Measurements from ENCODE around the gene IGFN1.

IGFN1 gene

DNA sequence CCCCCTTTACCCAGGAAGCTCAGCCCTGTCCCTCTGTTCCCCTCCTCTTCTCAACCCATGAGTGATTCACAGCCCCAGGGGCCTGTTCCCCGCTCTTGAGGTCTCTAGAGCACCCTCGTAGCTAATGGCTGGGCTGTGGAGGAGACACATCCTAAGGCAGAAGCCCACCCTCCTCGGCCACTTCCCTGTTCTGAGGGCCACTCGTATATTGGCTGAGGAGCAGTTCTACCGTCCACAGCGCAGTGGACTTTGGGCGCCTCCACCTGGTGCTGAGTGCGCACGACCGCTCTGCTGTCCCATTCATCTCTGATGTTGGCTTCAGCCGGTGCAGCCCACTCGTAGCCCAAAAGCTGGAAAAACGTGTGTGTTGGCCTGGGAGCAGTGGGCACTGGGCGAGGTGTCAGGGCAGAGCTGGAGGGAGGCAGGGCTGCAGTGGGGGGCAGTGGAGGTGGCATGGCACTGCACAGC is 68.2 kb downstream of the IGFN1 start:
- no peak for DNase-seq
- CTCF ChIA-PET = interaction anchor here (1.4 to 1.9 kb wide), 2 partner anchors 102 to 150 kb away, joined by 3 to 8 read pairs; no protein-coding TSS in a partner anchor
- H3K27me3 Mint-ChIP-seq = peaks cover 6% of the 10 kb centered on the region

DNA sequence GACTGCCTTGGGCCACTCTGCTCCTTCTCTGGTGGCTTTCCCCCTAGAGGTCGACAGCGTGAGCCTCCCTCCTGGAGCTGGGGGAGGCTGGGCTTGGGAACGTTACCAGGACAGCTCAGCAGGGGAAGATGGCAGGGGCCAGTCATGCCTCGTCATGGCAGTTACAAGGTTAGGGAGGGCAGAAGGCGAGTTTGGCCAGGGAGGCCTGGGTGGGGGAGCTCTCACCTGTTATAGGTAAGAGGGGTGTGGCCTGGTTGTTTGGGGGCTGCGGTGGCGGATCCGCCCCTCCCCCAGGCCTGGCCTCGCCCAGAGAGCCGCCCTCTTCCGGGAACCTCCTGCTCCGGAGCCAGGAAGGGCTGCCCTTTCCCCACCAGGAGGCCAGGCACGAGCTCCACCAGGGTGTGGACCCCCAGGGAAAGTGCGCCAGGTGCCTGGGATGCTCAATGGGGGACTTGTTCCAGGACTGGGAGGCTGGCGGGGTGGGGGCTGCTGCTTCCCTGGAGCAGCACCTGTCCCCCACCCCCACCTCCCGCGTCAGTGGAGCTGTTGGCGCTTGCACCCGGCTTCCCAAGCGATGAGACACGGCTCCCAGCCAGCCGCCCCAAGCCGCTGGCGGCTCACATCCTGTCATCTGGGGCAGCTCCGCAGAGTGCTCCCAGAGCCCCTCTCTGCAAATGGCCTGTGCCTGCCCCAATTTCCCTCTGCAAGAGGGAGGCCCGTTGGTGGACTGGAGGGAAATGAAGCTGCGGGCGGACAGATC is 69.0 kb downstream of the IGFN1 start:
- CTCF ChIA-PET = interaction anchor here (1.4 to 1.9 kb wide), 2 partner anchors 101 to 150 kb away, joined by 3 to 8 read pairs; no protein-coding TSS in a partner anchor
- H3K27me3 Mint-ChIP-seq = peaks cover 14% of the 10 kb centered on the region
- DNase-seq = no peak
- no peak overlapping the region for H3K27ac Mint-ChIP-seq
- no peaks in the 10 kb centered on the region for H3K36me3 Mint-ChIP-seq
- no peaks in the 10 kb centered on the region for H3K9me3 Mint-ChIP-seq
- peaks cover 2% of the 10 kb centered on the region for H3K4me1 Mint-ChIP-seq
- H3K4me3 Mint-ChIP-seq = no peak overlapping the region

More for the DNA sequence above, 68.2 kb downstream of the IGFN1 start:
- no peak overlapping the region for H3K27ac Mint-ChIP-seq
- H3K36me3 Mint-ChIP-seq = no peaks in the 10 kb centered on the region
- H3K9me3 Mint-ChIP-seq = no peaks in the 10 kb centered on the region
- peaks cover 2% of the 10 kb centered on the region for H3K4me1 Mint-ChIP-seq
- no peak overlapping the region for H3K4me3 Mint-ChIP-seq

DNA sequence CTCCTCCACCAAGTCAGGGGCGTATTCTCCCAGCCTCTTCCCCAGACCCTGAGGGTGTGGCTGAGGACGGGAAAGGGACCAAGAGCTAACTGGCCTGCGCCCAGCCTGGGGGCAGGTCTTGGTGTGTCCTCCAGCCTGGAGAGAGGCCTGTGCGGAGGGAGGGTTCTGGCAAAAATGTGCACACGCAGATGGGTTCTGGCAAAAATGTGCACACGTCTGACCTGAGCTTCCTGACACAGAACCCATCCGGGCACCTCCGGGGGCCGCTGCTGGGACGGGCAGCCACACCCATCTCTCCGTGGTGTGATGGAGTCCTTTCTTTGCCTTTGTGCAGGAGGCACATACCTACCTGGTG is 69.6 kb downstream of the IGFN1 start:
- CTCF ChIA-PET = interaction anchor here (1.9 kb wide), 1 partner anchor 101 kb away, joined by 8 read pairs; no protein-coding TSS in a partner anchor
- no peaks in the 10 kb centered on the region for H3K36me3 Mint-ChIP-seq
- no peak for DNase-seq
- no peaks in the 10 kb centered on the region for H3K9me3 Mint-ChIP-seq
- H3K27ac Mint-ChIP-seq = no peak overlapping the region
- no peak overlapping the region for H3K4me3 Mint-ChIP-seq
- peaks cover 2% of the 10 kb centered on the region for H3K4me1 Mint-ChIP-seq
- peaks cover 15% of the 10 kb centered on the region for H3K27me3 Mint-ChIP-seq

GRCh38 chr1:201260648-201261311 is 70.2 kb downstream of the IGFN1 start:
- H3K27me3 Mint-ChIP-seq = peaks cover 15% of the 10 kb centered on the region
- H3K9me3 Mint-ChIP-seq = no peaks in the 10 kb centered on the region
- no peaks in the 10 kb centered on the region for H3K36me3 Mint-ChIP-seq
- H3K4me3 Mint-ChIP-seq = no peak overlapping the region
- DNase-seq = no peak
- peaks cover 2% of the 10 kb centered on the region for H3K4me1 Mint-ChIP-seq
- CTCF ChIA-PET = no interaction called here
- no peak overlapping the region for H3K27ac Mint-ChIP-seq

GRCh38 chr1:201261771-201262547 is 71.3 kb downstream of the IGFN1 start:
- Mint-ChIP-seq H3K4me1 (peaks cover 2% of the 10 kb centered on the region), H3K27ac (no peak overlapping the region), H3K9me3 (no peaks in the 10 kb centered on the region), H3K36me3 (no peaks in the 10 kb centered on the region), H3K4me3 (no peak overlapping the region), H3K27me3 (peaks cover 19% of the 10 kb centered on the region)
- CTCF ChIA-PET = no interaction called here
- DNase-seq = no peak

- no peak for DNase-seq
- CTCF ChIA-PET = interaction anchor here (0.5 to 0.9 kb wide), 2 partner anchors 71 to 99 kb away, joined by 3 read pairs; no protein-coding TSS in a partner anchor
- Mint-ChIP-seq H3K27ac (no peak overlapping the region), H3K36me3 (no peaks in the 10 kb centered on the region), H3K4me1 (peaks cover 2% of the 10 kb centered on the region), H3K27me3 (peaks cover 19% of the 10 kb centered on the region), H3K4me3 (no peak overlapping the region), H3K9me3 (no peaks in the 10 kb centered on the region)
Measured at GRCh38 chr1:201262963-201263608, 72.5 kb downstream of the IGFN1 start.

- no peaks in the 10 kb centered on the region for H3K36me3 Mint-ChIP-seq
- DNase-seq = no peak
- H3K27ac Mint-ChIP-seq = no peak overlapping the region
- peaks cover 2% of the 10 kb centered on the region for H3K4me1 Mint-ChIP-seq
- peaks cover 26% of the 10 kb centered on the region for H3K27me3 Mint-ChIP-seq
- H3K9me3 Mint-ChIP-seq = no peaks in the 10 kb centered on the region
- CTCF ChIA-PET = interaction anchor here (0.5 kb wide), 1 partner anchor 460 kb away, joined by 3 read pairs; no protein-coding TSS in a partner anchor
- H3K4me3 Mint-ChIP-seq = no peak overlapping the region
Measured at GRCh38 chr1:201264072-201264471, 73.4 kb downstream of the IGFN1 start.

DNA sequence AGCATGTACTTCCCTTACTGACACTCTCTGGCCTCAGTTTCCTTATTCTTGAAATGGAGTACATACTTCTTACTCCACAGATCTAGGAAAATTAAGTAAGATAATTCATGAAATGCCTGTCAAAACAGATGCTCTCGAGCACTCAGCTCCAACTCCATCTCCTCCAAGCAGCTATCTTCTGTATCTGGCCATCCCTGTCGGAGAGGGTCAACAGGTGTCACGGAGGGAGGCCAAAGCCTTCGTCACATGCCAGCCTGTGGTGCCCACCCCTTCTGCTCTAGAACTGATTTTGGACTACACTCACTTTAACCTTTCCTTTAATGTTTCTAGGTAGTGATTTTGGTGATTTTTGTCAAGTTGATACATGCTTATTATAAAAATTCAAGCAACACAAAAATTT is 73.9 kb downstream of the IGFN1 start:
- H3K4me1 Mint-ChIP-seq = no peaks in the 10 kb centered on the region
- no peak overlapping the region for H3K4me3 Mint-ChIP-seq
- H3K27ac Mint-ChIP-seq = no peak overlapping the region
- peaks cover 28% of the 10 kb centered on the region for H3K27me3 Mint-ChIP-seq
- no peak for DNase-seq
- CTCF ChIA-PET = interaction anchor here (0.5 kb wide), 1 partner anchor 461 kb away, joined by 3 read pairs; no protein-coding TSS in a partner anchor
- no peaks in the 10 kb centered on the region for H3K36me3 Mint-ChIP-seq
- no peaks in the 10 kb centered on the region for H3K9me3 Mint-ChIP-seq

GRCh38 chr1:201265756-201266155 is 75.1 kb downstream of the IGFN1 start:
- CTCF ChIA-PET = no interaction called here
- H3K4me1 Mint-ChIP-seq = no peaks in the 10 kb centered on the region
- H3K36me3 Mint-ChIP-seq = no peaks in the 10 kb centered on the region
- no peak overlapping the region for H3K4me3 Mint-ChIP-seq
- DNase-seq = no peak
- H3K9me3 Mint-ChIP-seq = no peaks in the 10 kb centered on the region
- no peak overlapping the region for H3K27ac Mint-ChIP-seq
- H3K27me3 Mint-ChIP-seq = peaks cover 34% of the 10 kb centered on the region

GRCh38 chr1:201266276-201266675 is 75.7 kb downstream of the IGFN1 start:
- DNase-seq = no peak
- Mint-ChIP-seq H3K4me3 (no peak overlapping the region), H3K9me3 (no peaks in the 10 kb centered on the region), H3K36me3 (no peaks in the 10 kb centered on the region), H3K27me3 (peaks cover 39% of the 10 kb centered on the region), H3K27ac (no peak overlapping the region), H3K4me1 (no peaks in the 10 kb centered on the region)
- CTCF ChIA-PET = no interaction called here

DNA sequence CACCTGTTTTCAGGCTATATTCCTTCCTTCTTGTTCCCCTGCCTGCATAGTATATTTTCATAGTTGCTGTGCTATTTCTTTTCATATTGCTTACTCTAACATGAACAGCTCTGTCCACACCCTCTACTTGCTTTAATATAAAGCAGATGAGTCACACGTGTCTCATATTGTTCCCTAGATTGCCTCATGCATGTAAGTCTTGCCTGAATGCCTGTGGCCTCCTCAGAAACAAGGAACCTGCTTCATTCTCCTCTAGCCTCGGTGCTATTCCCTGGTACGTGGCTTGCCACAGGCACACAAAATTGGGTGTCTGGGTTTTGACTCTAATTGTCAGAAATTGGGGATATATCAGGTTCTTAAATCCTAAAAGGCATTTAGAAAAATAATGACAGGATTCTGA is 76.2 kb downstream of the IGFN1 start:
- Mint-ChIP-seq H3K4me1 (no peaks in the 10 kb centered on the region), H3K36me3 (no peaks in the 10 kb centered on the region), H3K27ac (no peak overlapping the region), H3K9me3 (no peaks in the 10 kb centered on the region), H3K27me3 (peaks cover 41% of the 10 kb centered on the region), H3K4me3 (no peak overlapping the region)
- no peak for DNase-seq
- CTCF ChIA-PET = no interaction called here

GRCh38 chr1:201267481-201268229 is 77.0 kb downstream of the IGFN1 start:
- DNase-seq = no peak
- Mint-ChIP-seq H3K27me3 (peaks cover 41% of the 10 kb centered on the region), H3K27ac (no peak overlapping the region), H3K36me3 (no peaks in the 10 kb centered on the region), H3K9me3 (no peaks in the 10 kb centered on the region), H3K4me3 (no peak overlapping the region), H3K4me1 (no peaks in the 10 kb centered on the region)
- CTCF ChIA-PET = no interaction called here

DNA sequence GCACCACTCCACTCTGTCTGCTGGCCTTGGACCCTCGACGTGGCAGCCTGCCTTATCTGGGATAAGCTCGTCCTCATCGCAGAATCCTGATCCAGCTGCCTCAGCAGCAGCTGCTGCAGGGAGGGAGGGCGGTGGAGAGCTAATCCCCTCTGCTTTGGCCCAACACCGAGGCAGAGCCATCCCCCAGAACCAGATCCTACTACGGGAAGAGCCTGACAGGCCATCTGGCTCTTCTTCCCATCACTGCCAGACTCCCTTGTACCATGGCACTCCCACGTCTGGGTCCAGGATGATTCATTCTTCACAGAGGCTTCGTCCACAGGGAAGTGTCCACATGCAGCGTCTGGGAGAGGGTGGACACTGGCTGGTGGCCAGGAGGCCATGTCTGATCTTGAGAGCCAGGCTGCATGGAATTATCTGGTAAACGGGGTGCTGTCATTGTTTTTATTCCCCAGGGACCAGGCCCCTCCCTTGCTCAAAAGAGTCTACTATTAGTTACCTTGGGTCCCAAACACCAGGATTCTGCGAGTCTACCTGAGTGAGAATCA is 78.1 kb downstream of the IGFN1 start:
- no peak overlapping the region for H3K27ac Mint-ChIP-seq
- no peaks in the 10 kb centered on the region for H3K4me1 Mint-ChIP-seq
- H3K36me3 Mint-ChIP-seq = no peaks in the 10 kb centered on the region
- H3K4me3 Mint-ChIP-seq = no peak overlapping the region
- DNase-seq = no peak
- peaks cover 36% of the 10 kb centered on the region for H3K27me3 Mint-ChIP-seq
- no peaks in the 10 kb centered on the region for H3K9me3 Mint-ChIP-seq
- CTCF ChIA-PET = no interaction called here
